Spleen (tissue), 7 donors: Measurements from ENCODE around the gene MPPED2.

Experiments used
- POLR2AphosphoS5 ChIP-seq, 3 donors: sonication (generic); formaldehyde crosslinking; IDR thresholded peaks; one replicate each; pipeline ENCODE4 v1.5.1; 2017; ENCODE audit warnings: antibody characterized with exemption in 3 of 3
- TF ChIP-seq, protein P1 (sequence below), 11 experiments: fragments of 200-600 bp in 7 of 11; fragments of 450-650 bp in 4 of 11; sonication (generic) in 4 of 11; IDR thresholded peaks in 8 of 11; conservative IDR thresholded peaks in 3 of 11; 1 replicate in 7 of 11; 2 replicates in 4 of 11; pipeline versions ENCODE4 v1.4.0 to v1.8.0; 2016 to 2021; ENCODE audit warnings: antibody characterized with exemption in 11 of 11, inconsistent platforms in 4 of 11, mild to moderate bottlenecking in 1 of 11
- donor health status: DM: no; HTN: no; CAD: no; lungs with moderate emphysema.
- donor health status: DM: no; HTN: no; CAD: no.
- donor health status: DM: no; HTN: no; CAD: no.

DNA sequence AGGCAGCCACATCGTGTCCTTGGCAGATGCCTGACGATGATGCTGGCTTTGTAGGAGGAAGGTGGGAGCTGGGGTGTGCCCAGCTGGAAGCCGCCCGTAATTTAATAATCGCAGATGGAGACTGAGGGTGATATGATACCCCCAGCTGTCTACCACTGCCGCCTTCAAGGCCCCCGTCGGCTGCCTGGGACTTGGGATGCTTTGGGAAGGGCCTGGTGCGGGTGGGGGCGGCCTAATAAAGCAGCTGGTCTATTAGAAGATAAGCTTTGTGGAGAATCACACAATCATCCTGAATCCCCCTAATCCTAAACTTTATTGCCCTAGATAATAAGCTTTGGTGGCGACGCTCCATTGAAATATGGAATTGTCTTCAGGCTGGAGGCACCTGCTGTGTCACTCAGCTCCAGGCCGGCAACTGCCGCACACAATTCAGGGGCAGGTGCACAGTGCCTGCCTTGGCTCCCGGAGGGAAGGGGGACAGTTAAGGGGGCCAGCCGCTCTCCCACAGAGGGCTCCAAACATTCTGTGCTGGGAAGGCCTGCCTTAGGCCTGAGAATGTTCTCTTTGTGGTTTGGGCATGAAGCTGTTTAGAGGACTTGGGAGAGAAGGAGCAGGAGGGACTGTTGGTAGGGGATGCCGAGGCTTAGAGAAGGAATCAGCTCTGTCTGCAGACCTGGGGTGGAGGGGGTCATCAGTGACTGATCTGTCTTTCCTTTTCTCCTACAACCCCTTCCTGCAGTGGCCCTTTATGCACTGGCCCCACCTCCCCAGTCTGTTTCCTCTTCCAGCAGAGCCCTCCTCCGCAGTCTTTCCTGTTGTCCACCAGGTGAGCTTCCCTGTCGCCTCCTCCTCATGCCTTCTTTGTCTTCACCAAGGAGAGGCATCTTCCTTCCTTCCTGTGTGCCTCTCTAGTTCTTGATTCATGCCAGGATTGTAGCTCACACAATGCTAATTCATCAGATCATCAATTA is 198.0 kb downstream of the MPPED2 start:
- TF ChIP-seq, protein P1, sequence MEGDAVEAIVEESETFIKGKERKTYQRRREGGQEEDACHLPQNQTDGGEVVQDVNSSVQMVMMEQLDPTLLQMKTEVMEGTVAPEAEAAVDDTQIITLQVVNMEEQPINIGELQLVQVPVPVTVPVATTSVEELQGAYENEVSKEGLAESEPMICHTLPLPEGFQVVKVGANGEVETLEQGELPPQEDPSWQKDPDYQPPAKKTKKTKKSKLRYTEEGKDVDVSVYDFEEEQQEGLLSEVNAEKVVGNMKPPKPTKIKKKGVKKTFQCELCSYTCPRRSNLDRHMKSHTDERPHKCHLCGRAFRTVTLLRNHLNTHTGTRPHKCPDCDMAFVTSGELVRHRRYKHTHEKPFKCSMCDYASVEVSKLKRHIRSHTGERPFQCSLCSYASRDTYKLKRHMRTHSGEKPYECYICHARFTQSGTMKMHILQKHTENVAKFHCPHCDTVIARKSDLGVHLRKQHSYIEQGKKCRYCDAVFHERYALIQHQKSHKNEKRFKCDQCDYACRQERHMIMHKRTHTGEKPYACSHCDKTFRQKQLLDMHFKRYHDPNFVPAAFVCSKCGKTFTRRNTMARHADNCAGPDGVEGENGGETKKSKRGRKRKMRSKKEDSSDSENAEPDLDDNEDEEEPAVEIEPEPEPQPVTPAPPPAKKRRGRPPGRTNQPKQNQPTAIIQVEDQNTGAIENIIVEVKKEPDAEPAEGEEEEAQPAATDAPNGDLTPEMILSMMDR (IDR thresholded peaks at IDR 0.05 in 8 of 11, conservative IDR thresholded peaks at IDR 0.05 in 3 of 11): no peak
- no peak for TF ChIP-seq POLR2AphosphoS5 (IDR thresholded peaks at IDR 0.05)
